HEK293 (cell line): ENCODE measurements around the gene KCNV2.
A peak's percentile ranks its signal among the peaks of the same experiment; 100 is the strongest.

Experiments
- CTCF ChIA-PET: fragments of 350-600 bp; formaldehyde crosslinking; extraction: SDS; loops from one replicate; lab custom pipeline; 2021; ENCODE audit warnings: antibody characterized with exemption; lab: Yijun Ruan, JAX
- POLR2A ChIA-PET: fragments of 300-600 bp; formaldehyde crosslinking; extraction: SDS; loops from one replicate; lab custom pipeline; 2020; ENCODE audit warnings: antibody characterized with exemption, inconsistent platforms; lab: Yijun Ruan, JAX
- H3K27ac ChIP-seq: fragments of 200-500 bp; sonication (Bioruptor generic); 2 replicates; pipeline ENCODE4 v1.5.1; 2014; ENCODE audit warnings: low read depth, low read length, control low read depth, inconsistent platforms; ENCODE audit errors: extremely low read depth
- H3K36me3 ChIP-seq, 2 experiments: fragments of 200-500 bp in 1 of 2; sonication (Bioruptor generic) in 1 of 2; 1 replicate in 1 of 2; 2 replicates in 1 of 2; pipeline ENCODE4 v1.5.1; 2014 to 2017; ENCODE audit warnings: inconsistent platforms in 2 of 2, low read length in 2 of 2; ENCODE audit not compliant: control insufficient read depth in 2 of 2, insufficient read depth in 1 of 2
- H3K4me1 ChIP-seq: fragments of 200-500 bp; sonication (Bioruptor generic); 2 replicates; pipeline ENCODE4 v1.5.1; 2014; ENCODE audit warnings: mild to moderate bottlenecking, low read length, inconsistent platforms; ENCODE audit not compliant: control insufficient read depth, insufficient read depth
- H3K4me3 ChIP-seq: 2 replicates; pipeline ENCODE4 v1.5.1; 2011; ENCODE audit warnings: low read depth, mild to moderate bottlenecking, control low read depth, low read length, moderate library complexity
- H3K9me3 ChIP-seq: fragments of 200-500 bp; sonication (Bioruptor generic); 2 replicates; pipeline ENCODE4 v1.5.1; 2014; ENCODE audit warnings: low read depth, low read length, inconsistent platforms; ENCODE audit not compliant: control insufficient read depth, insufficient read depth
- GFI1B ChIP-seq: fragments of 450-650 bp; formaldehyde crosslinking; IDR thresholded peaks from 2 replicates; pipeline ENCODE4 v1.5.1; 2016; ENCODE audit warnings: missing biosample characterization, missing genetic modification characterization
- INSM2 ChIP-seq: fragments of 450-650 bp; formaldehyde crosslinking; IDR thresholded peaks from 2 replicates; pipeline ENCODE4 v1.5.1; 2016; ENCODE audit warnings: missing biosample characterization, missing genetic modification characterization
- KLF8 ChIP-seq: fragments of 450-650 bp; formaldehyde crosslinking; IDR thresholded peaks from 2 replicates; pipeline ENCODE4 v1.5.1; 2016; ENCODE audit warnings: missing biosample characterization, missing genetic modification characterization
- PRDM6 ChIP-seq: fragments of 450-650 bp; formaldehyde crosslinking; IDR thresholded peaks from 2 replicates; pipeline ENCODE4 v1.5.1; 2017; ENCODE audit warnings: missing biosample characterization, missing genetic modification characterization
- SETDB1 ChIP-seq: IDR thresholded peaks from one replicate; pipeline ENCODE4 v1.6.1; 2017; ENCODE audit warnings: mild to moderate bottlenecking, low read length, moderate library complexity, mixed read lengths; ENCODE audit not compliant: insufficient read length
- ZBTB21 ChIP-seq: fragments of 450-650 bp; formaldehyde crosslinking; IDR thresholded peaks from 2 replicates; pipeline ENCODE4 v1.5.1; 2017; ENCODE audit warnings: missing biosample characterization, missing genetic modification characterization
- ZFP37 ChIP-seq: fragments of 450-650 bp; formaldehyde crosslinking; IDR thresholded peaks from 2 replicates; pipeline ENCODE4 v1.5.1; 2016; ENCODE audit warnings: missing biosample characterization, missing genetic modification characterization
- ZNF140 ChIP-seq: fragments of 450-650 bp; formaldehyde crosslinking; IDR thresholded peaks from 2 replicates; pipeline ENCODE4 v1.5.1; 2016; ENCODE audit warnings: missing biosample characterization, missing genetic modification characterization
- ZNF184 ChIP-seq: fragments of 450-650 bp; IDR thresholded peaks from 2 replicates; pipeline ENCODE4 v1.5.1; 2018; ENCODE audit warnings: missing biosample characterization, mild to moderate bottlenecking, missing genetic modification characterization
- ZNF266 ChIP-seq: fragments of 450-650 bp; formaldehyde crosslinking; IDR thresholded peaks from 2 replicates; pipeline ENCODE4 v1.5.1; 2016; ENCODE audit warnings: missing biosample characterization, missing genetic modification characterization, low read depth
- ZNF354C ChIP-seq: fragments of 450-650 bp; formaldehyde crosslinking; IDR thresholded peaks from 2 replicates; pipeline ENCODE4 v1.5.1; 2016; ENCODE audit warnings: missing biosample characterization, missing genetic modification characterization, low read depth, borderline replicate concordance
- ZNF391 ChIP-seq: fragments of 450-650 bp; formaldehyde crosslinking; IDR thresholded peaks from 2 replicates; pipeline ENCODE4 v1.5.1; 2016; ENCODE audit warnings: low read depth, missing biosample characterization, missing genetic modification characterization, borderline replicate concordance
- ZNF394 ChIP-seq: fragments of 450-650 bp; formaldehyde crosslinking; IDR thresholded peaks from 2 replicates; pipeline ENCODE4 v1.5.1; 2016; ENCODE audit warnings: missing biosample characterization, missing genetic modification characterization, mild to moderate bottlenecking, moderate library complexity, borderline replicate concordance
- ZNF501 ChIP-seq: fragments of 450-650 bp; formaldehyde crosslinking; IDR thresholded peaks from 2 replicates; pipeline ENCODE4 v1.5.1; 2016; ENCODE audit warnings: missing biosample characterization, missing genetic modification characterization
- ZNF513 ChIP-seq: fragments of 450-650 bp; IDR thresholded peaks from 2 replicates; pipeline ENCODE4 v1.5.1; 2018; ENCODE audit warnings: missing biosample characterization, missing genetic modification characterization
- ZNF624 ChIP-seq: fragments of 450-650 bp; formaldehyde crosslinking; IDR thresholded peaks from 2 replicates; pipeline ENCODE4 v1.5.1; 2017; ENCODE audit warnings: missing biosample characterization, missing genetic modification characterization
- ZNF664 ChIP-seq: fragments of 450-650 bp; formaldehyde crosslinking; IDR thresholded peaks from 2 replicates; pipeline ENCODE4 v1.5.1; 2016; ENCODE audit warnings: missing biosample characterization, missing genetic modification characterization
- ZNF785 ChIP-seq: fragments of 450-650 bp; formaldehyde crosslinking; IDR thresholded peaks from 2 replicates; pipeline ENCODE4 v1.5.1; 2016; ENCODE audit warnings: missing biosample characterization, missing genetic modification characterization
- TF ChIP-seq, protein P1 (sequence below): fragments of 450-650 bp; formaldehyde crosslinking; IDR thresholded peaks from 2 replicates; pipeline ENCODE4 v1.5.1; 2017; ENCODE audit warnings: missing biosample characterization, missing genetic modification characterization
- TF ChIP-seq, protein P2 (sequence below): fragments of 450-650 bp; formaldehyde crosslinking; IDR thresholded peaks from 2 replicates; pipeline ENCODE4 v1.5.1; 2016; ENCODE audit warnings: missing biosample characterization, missing genetic modification characterization

The KCNV2 gene

GRCh38 chr9:2742214-2742613 is 24.9 kb downstream of the KCNV2 start:
- ChIA-PET POLR2A (no interaction called here), CTCF (no interaction called here)
- H3K36me3 ChIP-seq = no peaks in the 10 kb centered on the region
- no peak overlapping the region for H3K27ac ChIP-seq
- TF ChIP-seq ZNF184 (tag by site-specific recombination) = no peak
- no peak for TF ChIP-seq ZBTB21 (tag by site-specific recombination)
- TF ChIP-seq ZNF391 (tag by site-specific recombination) = no peak
- no peaks in the 10 kb centered on the region for H3K4me1 ChIP-seq
- no peak overlapping the region for H3K4me3 ChIP-seq
- no peaks in the 10 kb centered on the region for H3K9me3 ChIP-seq

DNA sequence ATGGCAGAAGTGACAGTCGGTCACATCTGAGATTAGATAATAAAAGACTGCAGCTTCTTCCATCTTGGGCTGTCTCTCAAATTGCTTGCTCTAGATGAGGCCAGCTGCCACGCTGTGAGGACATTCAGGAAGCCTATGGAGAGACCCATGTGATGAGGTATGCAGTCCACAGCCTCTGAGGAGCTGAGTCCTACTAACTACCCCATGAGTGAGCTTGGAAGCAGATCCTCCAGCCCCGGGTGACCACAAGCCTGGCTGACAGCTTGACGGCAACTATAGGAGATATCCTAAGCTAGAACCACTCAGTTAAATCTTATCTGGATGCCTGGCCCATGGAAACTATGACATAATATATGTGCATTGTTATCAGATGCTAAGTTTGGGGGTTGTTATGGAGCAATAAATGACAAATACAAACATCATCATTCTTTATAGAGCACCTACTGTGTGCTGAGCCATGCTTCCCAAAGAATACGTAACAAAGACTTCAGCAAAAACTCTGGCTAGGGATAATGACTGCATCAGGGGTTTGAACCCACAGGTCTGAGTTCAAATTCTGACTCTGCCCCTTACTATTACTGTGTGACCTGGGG is 26.7 kb downstream of the KCNV2 start:
- TF ChIP-seq ZNF501 (no peak), KLF8 (tag by site-specific recombination) (no peak), ZNF354C (tag by site-specific recombination) (no peak), ZFP37 (tag by site-specific recombination) (no peak)
- TF ChIP-seq, protein P1, sequence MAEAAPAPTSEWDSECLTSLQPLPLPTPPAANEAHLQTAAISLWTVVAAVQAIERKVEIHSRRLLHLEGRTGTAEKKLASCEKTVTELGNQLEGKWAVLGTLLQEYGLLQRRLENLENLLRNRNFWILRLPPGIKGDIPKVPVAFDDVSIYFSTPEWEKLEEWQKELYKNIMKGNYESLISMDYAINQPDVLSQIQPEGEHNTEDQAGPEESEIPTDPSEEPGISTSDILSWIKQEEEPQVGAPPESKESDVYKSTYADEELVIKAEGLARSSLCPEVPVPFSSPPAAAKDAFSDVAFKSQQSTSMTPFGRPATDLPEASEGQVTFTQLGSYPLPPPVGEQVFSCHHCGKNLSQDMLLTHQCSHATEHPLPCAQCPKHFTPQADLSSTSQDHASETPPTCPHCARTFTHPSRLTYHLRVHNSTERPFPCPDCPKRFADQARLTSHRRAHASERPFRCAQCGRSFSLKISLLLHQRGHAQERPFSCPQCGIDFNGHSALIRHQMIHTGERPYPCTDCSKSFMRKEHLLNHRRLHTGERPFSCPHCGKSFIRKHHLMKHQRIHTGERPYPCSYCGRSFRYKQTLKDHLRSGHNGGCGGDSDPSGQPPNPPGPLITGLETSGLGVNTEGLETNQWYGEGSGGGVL = no peak
- Histone ChIP-seq H3K4me3 (no peak overlapping the region), H3K27ac (no peak overlapping the region), H3K9me3 (no peaks in the 10 kb centered on the region), H3K4me1 (no peaks in the 10 kb centered on the region), H3K36me3 (no peaks in the 10 kb centered on the region)
- ChIA-PET CTCF (no interaction called here), POLR2A (no interaction called here)

GRCh38 chr9:2745560-2746380 is 28.5 kb downstream of the KCNV2 start:
- Histone ChIP-seq H3K36me3 (no peaks in the 10 kb centered on the region), H3K4me1 (no peaks in the 10 kb centered on the region), H3K27ac (no peak overlapping the region), H3K4me3 (no peak overlapping the region), H3K9me3 (no peaks in the 10 kb centered on the region)
- ChIA-PET POLR2A (interaction anchor here (0.7 to 1.0 kb wide), 2 partner anchors 512 to 731 kb away, joined by 3 to 5 read pairs; partner anchors contain the start of gene SMARCA2), CTCF (no interaction called here)
- TF ChIP-seq ZNF664 (no peak), GFI1B (tag by site-specific recombination) (no peak), ZNF785 (tag by site-specific recombination) (no peak)
- TF ChIP-seq, protein P2, sequence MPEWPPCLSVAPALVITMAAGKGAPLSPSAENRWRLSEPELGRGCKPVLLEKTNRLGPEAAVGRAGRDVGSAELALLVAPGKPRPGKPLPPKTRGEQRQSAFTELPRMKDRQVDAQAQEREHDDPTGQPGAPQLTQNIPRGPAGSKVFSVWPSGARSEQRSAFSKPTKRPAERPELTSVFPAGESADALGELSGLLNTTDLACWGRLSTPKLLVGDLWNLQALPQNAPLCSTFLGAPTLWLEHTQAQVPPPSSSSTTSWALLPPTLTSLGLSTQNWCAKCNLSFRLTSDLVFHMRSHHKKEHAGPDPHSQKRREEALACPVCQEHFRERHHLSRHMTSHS = no peak

GRCh38 chr9:2749485-2749884 is 32.2 kb downstream of the KCNV2 start:
- Histone ChIP-seq H3K4me1 (no peaks in the 10 kb centered on the region), H3K9me3 (no peaks in the 10 kb centered on the region), H3K36me3 (no peaks in the 10 kb centered on the region), H3K27ac (no peak overlapping the region), H3K4me3 (no peak overlapping the region)
- CTCF ChIA-PET = interaction anchor here (0.6 to 1.0 kb wide), 2 partner anchors 11 to 871 kb away, joined by 3 to 5 read pairs; no protein-coding TSS in a partner anchor
- POLR2A ChIA-PET = no interaction called here
- no peak for TF ChIP-seq ZNF266 (tag by site-specific recombination)
- TF ChIP-seq ZNF624 (tag by site-specific recombination) = no peak
- peak; percentile 34; the same call in 1 of the 2 replicates for TF ChIP-seq PRDM6 (tag by site-specific recombination)
- no peak for TF ChIP-seq ZNF394 (tag by site-specific recombination)
- no peak for TF ChIP-seq ZNF513 (tag by site-specific recombination)
- TF ChIP-seq ZNF140 (tag by site-specific recombination) = no peak
- TF ChIP-seq INSM2 (tag by site-specific recombination) = no peak
- peak; percentile 72 for TF ChIP-seq SETDB1
